GM19468 (cell line): ENCODE results near the gene ITGB5.
"Not testable (repeated sequence)": the region's sequence is repeated elsewhere in the genome, so short reads cannot be mapped to it uniquely, and the experiment has no call there.

Experiments used
- ATAC-seq: cut with Tn5 transposase; IDR thresholded peaks from one replicate; pipeline ENCODE4 v1.9.1; 2021; ENCODE audit warnings: mild to moderate bottlenecking, moderate library complexity, moderate number of reproducible peaks; ENCODE audit not compliant: unreplicated experiment; ENCODE audit errors: extremely low read depth

The ITGB5 gene

DNA sequence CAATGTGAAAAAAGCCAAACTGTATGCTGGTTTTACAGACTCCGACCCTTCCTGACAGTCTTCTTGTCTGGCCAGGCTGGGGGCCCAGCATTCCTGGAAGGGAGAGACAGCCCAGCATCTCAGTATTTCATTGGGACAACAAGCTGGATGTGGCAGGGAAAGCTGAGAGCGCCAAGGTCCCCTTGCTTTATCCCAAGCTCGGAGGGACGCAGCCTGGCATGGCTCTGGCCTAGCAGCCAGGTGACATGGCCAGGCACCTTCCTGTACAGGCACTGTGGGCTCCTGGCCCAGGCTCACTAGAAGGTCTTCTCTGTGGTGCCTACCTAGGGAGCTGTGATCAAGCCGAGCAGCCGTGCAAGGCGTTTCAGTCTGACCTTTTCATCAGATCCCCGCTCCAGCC lies 124.0 kb downstream of the ITGB5 start:
- no peak for ATAC-seq

DNA sequence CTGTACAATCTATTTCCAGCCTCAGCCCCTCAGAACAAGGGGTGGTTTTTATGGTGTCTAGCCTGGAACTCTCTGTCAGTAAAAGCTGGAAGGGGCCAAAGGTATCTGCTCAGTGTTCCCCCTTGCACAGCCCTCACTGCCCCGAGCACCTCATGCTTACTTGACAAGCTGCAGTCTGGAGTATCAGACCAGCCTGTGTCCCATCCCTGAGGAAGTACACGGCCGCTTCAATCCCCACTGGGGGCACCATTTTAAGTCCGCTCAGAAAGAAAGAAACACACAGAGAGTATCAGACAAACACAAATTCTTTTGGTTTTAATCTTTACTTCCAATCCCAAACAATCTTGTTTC lies 124.5 kb downstream of the ITGB5 start:
- no peak for ATAC-seq

DNA sequence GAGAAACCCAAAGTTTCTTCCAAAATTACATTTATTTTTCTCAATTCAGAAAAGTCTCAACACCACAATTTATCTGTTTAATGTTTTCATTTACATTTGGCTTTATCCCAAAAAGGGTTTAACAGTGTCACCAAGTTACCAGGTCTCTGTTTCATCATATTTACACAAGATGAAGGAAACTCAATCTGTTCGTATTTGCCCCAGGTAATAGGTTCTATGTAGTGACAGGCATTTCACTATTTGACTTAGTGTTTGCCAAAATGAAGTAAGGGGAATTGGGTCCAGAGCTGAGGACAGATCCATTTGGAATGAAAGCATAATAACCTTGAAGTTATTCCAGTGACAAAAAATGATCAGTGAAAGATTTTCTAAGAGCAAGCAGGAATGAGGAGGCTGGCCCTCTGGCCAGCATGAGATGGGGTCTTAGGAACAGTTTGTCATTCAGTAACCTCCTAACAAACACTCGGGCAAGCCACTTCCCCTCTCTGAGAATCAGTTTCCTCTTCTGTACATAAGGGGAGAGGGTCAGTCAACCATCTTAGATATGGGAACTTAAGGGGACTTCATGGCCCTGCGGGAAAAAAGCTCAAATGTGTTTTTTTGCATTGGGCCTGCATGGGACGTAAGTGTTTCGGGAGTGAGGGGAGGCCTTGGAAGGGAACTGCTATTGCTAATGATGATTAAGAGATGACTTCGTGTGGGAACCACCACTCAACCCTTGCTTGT lies 125.1 kb downstream of the ITGB5 start:
- no peak for ATAC-seq

DNA sequence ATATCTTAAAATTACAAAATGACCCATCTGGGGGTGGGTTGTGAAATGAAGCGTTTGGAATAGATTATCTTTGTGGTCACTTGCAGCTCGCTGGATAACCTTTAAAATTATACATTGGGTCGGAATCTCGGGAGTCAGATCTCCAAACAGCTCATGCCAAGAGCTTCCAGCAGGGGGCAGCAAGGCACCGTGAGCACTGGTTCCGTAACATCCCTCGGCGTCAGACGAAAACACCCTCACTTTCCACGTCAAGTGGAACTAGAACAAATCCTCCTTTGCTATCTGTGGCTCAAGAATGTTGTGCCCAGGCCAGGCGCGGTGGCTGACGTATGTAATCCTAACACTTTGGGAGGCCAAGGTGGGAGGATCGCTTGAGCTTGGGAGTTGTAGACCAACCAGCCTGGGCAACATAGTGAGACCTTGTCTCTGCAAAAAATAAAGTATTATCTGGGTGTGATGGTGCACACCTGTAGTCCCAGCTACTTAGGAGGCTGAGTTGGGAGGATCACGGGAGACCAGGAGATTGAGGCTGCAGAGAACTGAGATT lies 125.8 kb downstream of the ITGB5 start:
- ATAC-seq = peak; percentile 32

DNA sequence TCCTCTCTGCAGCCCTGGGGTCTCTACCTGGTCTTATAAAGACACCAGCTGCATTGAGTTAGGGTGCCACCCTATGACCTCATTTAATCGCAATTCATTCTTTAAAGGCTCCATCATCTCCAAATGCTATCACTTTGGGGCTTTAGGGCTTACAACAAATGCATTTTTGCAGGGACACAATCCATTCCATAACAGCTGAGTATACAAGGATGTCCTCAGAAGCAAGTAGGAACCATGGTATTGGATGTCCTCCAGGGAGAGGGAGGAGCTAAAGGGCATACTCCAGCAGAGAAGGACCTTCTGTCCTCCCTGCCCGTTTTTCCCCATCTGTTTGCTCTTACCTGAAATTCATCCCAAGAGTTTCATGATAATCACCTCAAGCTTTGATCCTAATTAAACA lies 126.6 kb downstream of the ITGB5 start:
- no peak for ATAC-seq

DNA sequence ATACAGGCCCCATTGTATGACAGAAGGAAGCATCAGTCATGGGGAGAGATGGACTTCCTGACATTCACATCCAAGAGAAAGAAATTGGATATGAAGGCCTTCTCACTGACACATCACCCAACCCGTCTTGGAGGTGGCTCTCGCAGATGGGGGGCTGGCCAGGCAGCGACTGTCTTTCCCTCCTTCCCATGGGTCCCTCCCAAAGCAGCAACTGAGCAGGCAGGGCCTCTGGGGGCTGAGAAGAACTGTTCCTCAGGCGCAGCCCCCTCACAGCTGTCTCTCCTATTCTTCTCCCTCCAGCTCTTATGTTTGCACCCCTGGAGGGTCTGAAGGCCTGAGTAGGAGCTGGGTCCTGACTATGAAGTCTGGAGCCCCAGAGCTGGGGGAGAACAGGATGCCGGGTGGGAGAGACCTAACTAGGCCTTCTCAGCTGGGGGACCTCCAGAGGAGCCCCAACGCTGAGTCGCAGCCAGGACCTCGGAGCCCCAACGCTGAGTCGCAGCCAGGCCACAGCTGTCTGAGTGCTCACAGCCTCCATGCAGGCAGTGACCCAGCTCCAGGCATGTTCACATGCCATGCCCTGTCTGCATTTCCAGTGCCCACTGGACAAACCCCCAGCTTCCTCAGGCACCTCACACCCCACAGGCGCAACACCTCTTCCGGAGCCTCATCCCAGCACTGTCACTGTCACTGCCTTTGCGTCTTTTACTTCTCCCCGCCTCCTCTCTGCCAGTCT lies 127.3 kb downstream of the ITGB5 start:
- ATAC-seq = no peak

DNA sequence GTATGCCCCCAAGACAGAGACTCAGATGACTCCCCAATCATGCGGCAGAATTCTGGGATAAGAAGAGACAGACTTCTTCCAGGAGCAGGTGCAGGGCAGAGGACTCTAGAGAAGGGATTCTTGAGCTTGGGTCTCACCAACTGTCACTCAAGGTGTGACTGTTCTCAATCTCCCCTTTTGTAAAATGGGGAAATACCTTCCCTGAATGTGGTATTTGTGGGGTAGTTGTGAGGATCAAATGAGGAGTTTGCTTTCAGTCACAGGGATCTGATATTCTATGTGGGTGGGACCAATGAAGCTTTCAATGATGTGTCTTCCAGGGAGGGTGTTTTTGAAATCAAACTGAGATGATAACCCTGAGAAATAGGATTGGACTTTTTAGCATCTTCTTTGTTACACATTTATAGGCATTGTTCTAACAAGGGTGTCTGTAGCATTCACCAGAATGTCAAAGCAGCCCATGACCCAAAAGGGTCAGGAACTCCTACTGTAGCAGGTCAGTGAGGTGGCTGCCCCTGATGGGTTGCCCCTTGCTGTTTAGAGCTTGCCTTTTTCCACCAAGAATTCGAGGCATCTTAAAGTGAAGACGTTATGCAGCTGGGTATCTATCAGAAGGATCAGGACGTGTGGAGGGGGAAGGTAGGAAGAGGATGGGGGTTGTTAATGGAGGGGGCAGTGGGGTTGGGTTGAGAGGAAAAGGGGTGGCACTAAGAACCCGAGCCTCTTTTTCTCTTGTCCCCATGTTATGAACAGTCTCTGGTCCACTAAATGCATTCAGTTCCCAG lies 128.1 kb downstream of the ITGB5 start:
- no peak for ATAC-seq

DNA sequence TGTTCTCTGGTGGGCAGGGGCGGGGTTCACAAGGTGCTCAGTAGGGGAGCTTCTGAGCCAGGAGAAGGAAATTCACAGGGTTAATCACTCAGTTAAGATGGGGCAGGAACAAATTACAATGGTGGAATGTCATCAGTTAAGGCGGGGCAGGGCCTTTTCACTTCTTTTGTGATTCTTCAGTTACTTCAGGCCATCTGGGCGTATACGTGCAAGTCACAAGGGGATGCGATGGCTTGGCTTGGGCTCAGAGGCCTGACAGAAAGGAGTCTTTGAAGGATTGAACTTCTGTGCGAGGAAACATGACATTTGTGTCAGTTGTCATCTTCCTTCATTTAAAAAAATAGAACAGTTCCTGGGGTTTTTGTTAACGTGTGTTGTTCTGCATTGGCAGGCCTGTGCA lies 129.2 kb downstream of the ITGB5 start:
- ATAC-seq = not testable (repeated sequence)

DNA sequence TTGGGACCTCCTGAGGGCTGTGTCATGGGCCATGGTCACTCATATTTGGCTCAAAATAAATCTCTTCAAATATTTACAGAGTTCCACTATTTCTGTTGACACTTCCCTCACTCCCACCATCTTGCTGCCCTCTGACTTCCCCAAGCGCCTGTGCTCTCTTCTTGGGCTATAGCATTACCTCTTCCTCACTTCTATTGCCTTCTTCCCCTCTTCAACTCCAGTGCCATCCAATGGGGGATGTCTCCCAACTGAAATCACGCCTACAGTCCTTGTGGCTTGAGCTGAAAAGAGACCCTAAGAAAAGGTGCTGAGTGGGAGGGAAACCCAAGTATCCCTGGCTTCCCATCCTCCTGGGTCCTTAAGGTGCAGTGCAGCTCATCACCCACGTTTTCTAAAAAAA lies 135.1 kb downstream of the ITGB5 start:
- no peak for ATAC-seq

DNA sequence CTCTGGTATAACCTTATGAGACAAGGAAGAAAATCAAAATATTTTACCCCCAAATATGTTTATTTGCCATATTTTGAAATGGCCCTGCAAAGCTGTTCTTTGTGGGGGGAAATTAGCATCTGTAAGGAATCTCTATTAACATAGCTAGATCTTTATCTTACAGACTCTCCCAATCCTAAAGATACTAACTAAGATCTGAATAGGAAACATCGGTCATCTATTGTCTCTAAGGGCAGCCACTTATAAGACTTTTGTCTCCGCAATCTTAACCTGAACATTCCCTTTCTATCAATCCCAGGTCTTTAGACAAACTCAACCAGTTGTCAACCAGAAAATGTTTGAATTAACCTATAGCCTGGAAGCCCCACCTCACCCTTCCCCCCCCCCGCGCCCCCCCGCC lies 135.7 kb downstream of the ITGB5 start:
- no peak for ATAC-seq

DNA sequence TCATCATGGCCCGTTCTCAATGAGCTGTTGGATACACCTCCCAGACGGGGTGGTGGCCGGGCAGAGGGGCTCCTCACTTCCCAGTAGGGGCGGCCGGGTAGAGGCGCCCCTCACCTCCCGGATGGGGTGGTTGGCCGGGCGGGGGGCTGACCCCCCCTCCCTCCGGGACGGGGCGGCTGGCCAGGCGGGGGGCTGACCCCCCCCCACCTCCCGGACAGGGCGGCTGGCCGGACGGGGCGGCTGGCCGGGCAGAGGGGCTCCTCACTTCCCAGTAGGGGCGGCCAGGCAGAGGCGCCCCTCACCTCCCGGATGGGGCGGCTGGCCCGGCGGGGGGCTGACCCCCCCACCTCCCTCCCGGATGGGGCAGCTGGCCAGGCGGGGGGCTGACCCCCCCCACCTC lies 137.3 kb downstream of the ITGB5 start:
- not testable (repeated sequence) for ATAC-seq

DNA sequence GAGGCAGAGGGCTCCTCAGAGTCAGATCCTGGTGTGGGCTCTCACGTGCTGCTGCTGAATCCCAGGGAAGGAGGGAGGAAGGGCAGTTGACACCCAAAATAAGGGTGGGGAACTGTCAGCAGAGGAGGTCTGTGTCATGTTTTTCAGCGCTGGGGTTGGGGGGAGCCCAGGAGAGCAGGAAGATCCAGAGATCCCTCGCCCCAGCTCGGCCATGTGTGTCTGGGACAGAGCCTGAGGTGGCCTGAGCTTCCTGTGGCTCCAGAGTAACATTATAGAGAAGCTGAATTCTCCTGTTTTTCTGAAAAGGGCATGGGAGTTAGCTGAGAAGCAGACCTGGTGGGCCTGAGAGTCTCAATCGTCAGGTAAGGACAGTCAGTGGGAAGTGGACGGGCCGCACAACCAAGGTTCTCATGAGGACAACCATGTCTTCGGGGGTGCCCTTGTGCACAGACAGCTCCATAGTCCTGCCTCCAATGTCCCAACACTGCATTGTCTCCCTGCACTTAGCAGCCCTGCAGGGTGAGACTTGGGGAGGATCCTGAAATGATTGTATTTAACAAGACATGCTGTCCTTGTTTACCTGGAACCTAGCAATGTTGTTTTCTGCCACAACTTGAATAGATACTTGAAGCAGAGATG lies 138.5 kb downstream of the ITGB5 start:
- ATAC-seq = no peak

DNA sequence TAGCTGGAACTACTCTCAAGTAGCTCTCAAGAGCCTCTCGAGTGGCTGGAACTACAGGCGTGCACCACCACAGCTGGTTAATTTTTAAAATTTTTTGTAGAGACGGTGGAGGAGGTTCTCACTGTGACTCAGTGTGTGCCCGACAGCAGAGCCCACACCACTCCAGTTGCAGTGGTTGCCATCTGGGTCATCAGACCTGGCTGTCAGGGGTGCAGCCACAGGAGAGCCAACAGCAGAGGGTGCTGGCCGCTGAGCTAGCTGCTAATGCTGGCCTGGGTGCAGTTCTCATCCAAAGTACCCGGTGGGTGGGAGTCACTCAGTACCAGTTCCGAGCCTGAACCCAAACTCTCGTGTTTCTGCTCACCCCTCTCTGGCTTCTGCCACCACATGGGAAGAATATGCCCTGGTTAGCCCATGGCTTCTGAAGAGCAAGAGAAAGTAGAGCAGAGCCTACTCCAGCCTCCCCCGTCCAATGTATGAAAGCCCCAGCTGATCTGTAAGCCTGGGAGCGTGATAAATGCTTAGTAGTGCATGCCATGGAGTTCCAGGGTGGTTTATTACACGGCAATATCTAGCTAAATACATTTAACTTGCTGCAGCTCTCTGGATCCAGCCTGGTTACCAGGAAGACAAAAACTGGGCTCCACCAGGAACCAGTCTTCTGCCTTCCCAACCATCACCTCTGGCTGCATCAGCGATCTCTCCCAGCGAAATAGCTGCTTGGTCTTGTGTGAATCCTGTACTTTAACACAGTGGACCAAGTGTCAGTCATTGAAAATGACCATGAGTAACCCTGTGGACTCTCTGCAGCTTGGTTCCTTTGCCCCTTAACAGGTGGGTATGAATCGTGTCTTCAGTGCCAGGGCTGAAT lies 139.8 kb downstream of the ITGB5 start:
- no peak for ATAC-seq

DNA sequence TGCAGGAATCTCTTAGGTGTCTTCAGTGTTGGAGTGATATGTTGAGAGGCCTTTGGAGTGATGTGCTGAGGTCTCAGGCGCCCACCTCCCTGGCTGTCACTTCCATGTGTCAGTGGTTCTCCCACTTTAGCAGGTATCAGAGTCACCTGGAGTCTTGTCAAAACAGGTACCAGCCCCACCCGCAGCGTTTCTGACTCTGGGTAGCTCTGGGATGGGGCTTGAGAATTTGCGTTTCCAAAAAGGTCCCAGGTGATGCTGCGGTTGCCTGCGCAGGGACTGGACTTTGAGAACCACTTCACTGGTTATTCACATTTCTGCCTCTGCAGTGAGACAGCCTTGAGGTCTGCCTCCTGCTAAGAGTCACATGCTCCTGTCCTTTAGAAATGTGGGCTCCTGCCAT lies 141.4 kb downstream of the ITGB5 start:
- ATAC-seq = no peak

DNA sequence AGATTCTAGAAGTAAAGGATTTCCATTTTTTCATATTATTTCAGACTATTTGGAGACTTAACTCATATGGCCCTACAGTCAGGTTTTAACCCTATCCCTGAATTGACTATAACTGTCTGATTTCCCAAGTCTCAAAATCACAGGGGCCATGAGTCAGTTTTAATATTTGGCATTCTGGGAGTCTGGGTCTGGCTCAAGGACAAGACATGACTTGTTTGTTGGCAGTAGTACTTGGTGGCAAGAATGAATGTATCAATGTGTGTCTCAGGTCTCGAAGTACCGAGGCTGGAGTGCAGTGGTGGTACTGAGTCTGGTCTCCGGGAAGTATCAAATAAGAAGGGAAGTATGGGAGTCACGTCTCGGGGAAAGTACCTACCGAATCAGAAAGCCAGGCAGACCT lies 146.1 kb downstream of the ITGB5 start:
- no peak for ATAC-seq

DNA sequence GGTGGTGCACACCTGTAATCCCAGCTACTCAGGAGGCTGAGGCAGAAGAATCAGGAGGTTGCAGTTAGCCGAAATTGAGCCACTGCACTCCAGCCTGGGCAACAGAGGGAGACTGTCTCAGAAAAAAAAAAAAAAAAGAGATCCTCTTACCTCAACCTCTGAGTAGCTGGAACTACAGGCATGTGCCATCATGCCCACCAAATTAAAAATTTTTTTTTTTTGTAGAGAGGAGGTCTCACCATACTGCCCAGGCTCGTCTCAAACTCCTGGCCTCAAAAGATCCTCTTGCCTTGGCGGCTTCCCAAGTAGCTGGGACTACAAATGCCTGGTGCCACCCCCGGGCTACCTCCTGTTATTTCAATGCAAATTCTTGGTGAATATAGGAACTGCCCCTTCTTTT lies 155.4 kb downstream of the ITGB5 start:
- no peak for ATAC-seq

DNA sequence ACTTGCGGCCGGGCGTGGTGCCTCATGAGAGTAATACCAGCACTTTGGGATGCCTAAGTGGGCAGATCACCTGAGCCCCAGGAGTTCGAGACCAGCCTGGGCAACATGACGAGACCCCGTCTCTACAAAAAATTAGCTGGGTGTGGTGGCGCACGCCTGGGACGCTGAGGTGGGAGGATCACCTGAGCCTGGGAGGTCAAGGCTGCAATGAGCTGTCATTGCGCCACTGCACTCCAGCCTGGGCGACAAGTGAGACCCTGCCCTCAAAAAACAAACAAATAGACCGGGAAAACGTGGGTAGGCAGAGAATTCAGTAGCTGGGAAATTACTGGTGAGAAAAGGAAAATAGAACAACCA lies 156.2 kb downstream of the ITGB5 start:
- ATAC-seq = no peak

DNA sequence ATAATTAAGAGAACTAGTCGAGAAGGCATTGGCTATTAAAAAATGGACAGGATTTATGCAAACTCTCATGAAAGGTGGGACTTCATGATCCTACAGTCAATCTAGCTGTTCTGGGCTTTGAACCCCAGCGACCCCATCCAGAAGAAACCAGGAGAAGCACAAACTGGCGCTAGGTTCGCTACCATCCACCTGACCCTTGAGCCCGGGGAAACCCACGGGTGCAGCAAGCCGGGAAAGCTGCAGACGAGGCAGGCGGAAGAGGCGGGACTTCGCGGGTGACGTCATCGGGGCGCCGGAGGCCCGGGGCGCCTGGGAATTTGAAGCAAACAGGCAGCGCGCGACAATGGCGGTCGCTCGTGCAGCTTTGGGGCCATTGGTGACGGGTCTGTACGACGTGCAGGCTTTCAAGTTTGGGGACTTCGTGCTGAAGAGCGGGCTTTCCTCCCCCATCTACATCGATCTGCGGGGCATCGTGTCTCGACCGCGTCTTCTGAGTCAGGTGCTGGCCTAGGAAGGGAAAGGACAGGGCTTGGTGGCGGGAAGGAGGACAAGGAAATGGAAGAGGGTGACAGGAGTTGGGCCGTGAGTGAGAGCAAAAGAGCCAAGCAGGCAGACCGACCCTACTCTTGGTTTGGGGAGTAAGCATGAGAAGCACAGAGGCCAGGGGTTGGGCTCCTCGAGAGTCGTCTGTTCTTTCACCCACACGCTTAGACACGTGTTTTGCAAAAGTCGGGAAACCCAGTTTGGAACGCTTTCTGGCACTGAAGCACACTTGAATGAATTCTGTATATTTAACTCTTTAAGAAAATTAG lies 156.8 kb downstream of the ITGB5 start, which contains the start of gene UMPS:
Gene UMPS, plus strand, starts transcription at position 324 of the 812 bp plus-strand sequence. Its CDS starts 20 bp downstream, at position 344.
- peak; percentile 95 for ATAC-seq

DNA sequence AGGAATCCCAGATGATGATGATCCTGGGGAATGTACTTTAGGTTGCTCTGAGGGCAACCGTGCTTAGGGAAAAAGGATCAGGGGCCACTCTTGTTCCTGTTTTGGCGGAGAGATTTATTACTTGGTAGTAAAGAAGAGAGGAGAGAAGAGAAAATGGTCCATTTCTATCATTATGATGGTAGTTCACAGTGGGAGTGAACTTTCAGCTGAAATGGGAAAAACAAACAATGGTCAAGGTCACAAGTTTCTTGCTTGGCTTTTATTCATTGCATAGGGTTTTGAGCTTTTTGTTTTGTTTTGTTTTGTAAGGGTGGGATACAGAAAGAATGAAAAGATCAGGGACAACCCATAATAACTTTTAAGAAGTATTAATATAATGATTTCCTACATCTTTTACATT lies 164.6 kb downstream of the ITGB5 start:
- ATAC-seq = no peak
